Epithelial cell of prostate (primary cell): Measurements from ENCODE around the gene SEMA7A.

ENCODE experiments used
- DNase-seq: peaks from one replicate; pipeline ENCODE4 v3.0.0-alpha.2; 2011; ENCODE audit warnings: low read depth, low spot score
- H3K27ac ChIP-seq: fragments of 450-650 bp; 2 replicates; pipeline ENCODE4 v1.5.1; 2017; ENCODE audit warnings: mild to moderate bottlenecking

Gene SEMA7A

GRCh38 chr15:74432271-74432967 is 1.3 kb downstream of the SEMA7A start:
- DNase-seq, result no peak
- H3K27ac ChIP-seq, result peak overlapping the region; percentile 69

GRCh38 chr15:74431645-74432044 is 2.1 kb downstream of the SEMA7A start:
- peak overlapping the region; percentile 69 for H3K27ac ChIP-seq
- no peak for DNase-seq

- DNase-seq, result no peak
- peak overlapping the region; percentile 69 for H3K27ac ChIP-seq
Observed at GRCh38 chr15:74431116-74431515, 2.6 kb downstream of the SEMA7A start.

GRCh38 chr15:74430510-74430951 is 3.2 kb downstream of the SEMA7A start:
- peak overlapping the region; percentile 36 for H3K27ac ChIP-seq
- no peak for DNase-seq

- no peak for DNase-seq
- peak overlapping the region; percentile 36 for H3K27ac ChIP-seq
Observed at GRCh38 chr15:74429781-74430400, 3.9 kb downstream of the SEMA7A start.

GRCh38 chr15:74428970-74429780 is 4.6 kb downstream of the SEMA7A start:
- DNase-seq, result no peak
- H3K27ac ChIP-seq, result peak overlapping the region; percentile 36

- peak overlapping the region; percentile 36 for H3K27ac ChIP-seq
- DNase-seq, result no peak
Observed at GRCh38 chr15:74428442-74428787, 5.3 kb downstream of the SEMA7A start.

GRCh38 chr15:74427607-74428441 is 5.9 kb downstream of the SEMA7A start:
- H3K27ac ChIP-seq, result peak overlapping the region; percentile 36
- no peak for DNase-seq

GRCh38 chr15:74426404-74427281 is 7.1 kb downstream of the SEMA7A start:
- H3K27ac ChIP-seq, result peak overlapping the region; percentile 36
- no peak for DNase-seq

- H3K27ac ChIP-seq, result peak overlapping the region; percentile 88
- no peak for DNase-seq
Observed at GRCh38 chr15:74425630-74426029, 8.1 kb downstream of the SEMA7A start.

- peak overlapping the region; percentile 88 for H3K27ac ChIP-seq
- no peak for DNase-seq
Observed at GRCh38 chr15:74424901-74425528, 8.7 kb downstream of the SEMA7A start.

- peak overlapping the region; percentile 88 for H3K27ac ChIP-seq
- DNase-seq, result peak; percentile 49
Observed at GRCh38 chr15:74423431-74424257, 10.1 kb downstream of the SEMA7A start.

- no peak for DNase-seq
- H3K27ac ChIP-seq, result peak overlapping the region; percentile 88
Observed at GRCh38 chr15:74422652-74423430, 10.9 kb downstream of the SEMA7A start.

GRCh38 chr15:74422265-74422651 is 11.5 kb downstream of the SEMA7A start:
- DNase-seq, result no peak
- H3K27ac ChIP-seq, result peak overlapping the region; percentile 88

GRCh38 chr15:74421302-74422245 is 12.2 kb downstream of the SEMA7A start:
- no peak for DNase-seq
- peak overlapping the region; percentile 88 for H3K27ac ChIP-seq

- H3K27ac ChIP-seq, result peak overlapping the region; percentile 88
- no peak for DNase-seq
Observed at GRCh38 chr15:74420193-74420905, 13.4 kb downstream of the SEMA7A start.
